ENCODE results near the gene IGDCC3. TPM values are rescaled to one million over a fixed set of nuclear protein-coding genes. Genes with fewer than 3 reads are reported as not detected.

IGDCC3 gene
- total and polyA plus RNA-seq, 2 of the 8 experiments (the other 6 are each of a cell fraction or from before 2014, with no cell fraction given), result 26.8 to 45.7 TPM

- TF ChIP-seq TBP (IDR thresholded peaks at IDR 0.05; ENCODE audit: low read depth, low read length), result 0 out of 2 replicates have a peak, but pooled peaks have one; percentile 23
- TF ChIP-seq RFX5 (IDR thresholded peaks at IDR 0.05; ENCODE audit: borderline replicate concordance, low read depth, low read length), result no peak
- no peak for TF ChIP-seq YY1 (IDR thresholded peaks at IDR 0.05; ENCODE audit: low read depth, low read length)
- no peak for TF ChIP-seq HDAC6 (IDR thresholded peaks at IDR 0.05; ENCODE audit: low read depth, low read length)
- TF ChIP-seq TAF1 (IDR thresholded peaks at IDR 0.05; ENCODE audit: low read depth, low read length), result peak; percentile 68; the same call in 1 of the 2 replicates
- 0 out of 2 replicates have a peak, but pooled peaks have one; percentile 11 for TF ChIP-seq CHD2 (IDR thresholded peaks at IDR 0.05; ENCODE audit: low read length)
- TF ChIP-seq SAP30 (IDR thresholded peaks at IDR 0.05; ENCODE audit: insufficient read depth, insufficient replicate concordance, low read length), result peak; percentile 78
- peak; percentile 69 for TF ChIP-seq SP1 (IDR thresholded peaks at IDR 0.05; ENCODE audit: low read depth, low read length)
- 0 out of 2 replicates have a peak, but pooled peaks have one; percentile 16 for TF ChIP-seq POLR2AphosphoS5 (IDR thresholded peaks at IDR 0.05; ENCODE audit: low read depth, low read length)
- TF ChIP-seq USF2 (IDR thresholded peaks at IDR 0.05; ENCODE audit: low read length), result peak; percentile 58; the same call in 1 of the 2 replicates
- peak in 1 of 2 experiments; percentile 15; a peak in 2 of 4 replicates for TF ChIP-seq HDAC2 (IDR thresholded peaks at IDR 0.05; ENCODE audit: borderline replicate concordance in 1 of 2, low read depth in 2 of 2, low read length in 2 of 2)
- peak; percentile 89 for TF ChIP-seq MAX (IDR thresholded peaks at IDR 0.05)
- no peak for TF ChIP-seq RXRA (IDR thresholded peaks at IDR 0.05; ENCODE audit: insufficient read depth, low read depth, low read length)
- TF ChIP-seq TEAD4 (IDR thresholded peaks at IDR 0.05; ENCODE audit: low read depth, low read length), result 0 out of 2 replicates have a peak, but pooled peaks have one; percentile 3
- TF ChIP-seq RAD21 (IDR thresholded peaks at IDR 0.05 in 1 of 2, conservative IDR thresholded peaks at IDR 0.05 in 1 of 2; ENCODE audit: low read depth in 2 of 2, low read length in 2 of 2), result peak; percentile 0 to 23; a peak in 2 of 4 replicates
- TF ChIP-seq CTBP2 (IDR thresholded peaks at IDR 0.05; ENCODE audit: borderline replicate concordance, insufficient read depth, insufficient read length, low read length), result peak; percentile 57
Observed at GRCh38 chr15:65421360-65422215, 43.8 kb upstream of the IGDCC3 start (continued).

Measured in H1 (cell line).